ENCODE results near the gene HSPB2.
A peak's percentile ranks its signal among the peaks of the same experiment; 100 is the strongest.

The HSPB2 gene

GRCh38 chr11:111939836-111940604 is 27.5 kb downstream of the HSPB2 start:
- no peak for TF ChIP-seq MAX (IDR thresholded peaks at IDR 0.05; ENCODE audit: low read depth, low read length)
- no peak for DNase-seq (ENCODE audit: low read depth)
- H3K4me3 ChIP-seq (ENCODE audit: low read depth, low read length): no peak overlapping the region

- DNase-seq (ENCODE audit: low read depth): no peak
- no peak overlapping the region for H3K4me3 ChIP-seq (ENCODE audit: low read depth, low read length)
- TF ChIP-seq CTCF (IDR thresholded peaks at IDR 0.05; ENCODE audit: low read depth, low read length) (no peak), POLR2A (IDR thresholded peaks at IDR 0.05; ENCODE audit: extremely low read depth, insufficient read length) (no peak), MAX (IDR thresholded peaks at IDR 0.05; ENCODE audit: low read depth, low read length) (no peak), MYC (IDR thresholded peaks at IDR 0.05; ENCODE audit: low read depth, low read length) (no peak)
These were observed 29.4 kb downstream of the HSPB2 start for GRCh38 chr11:111941963-111942362.

- no peak for DNase-seq (ENCODE audit: low read depth)
- H3K4me3 ChIP-seq (ENCODE audit: low read depth, low read length): no peak overlapping the region
- TF ChIP-seq MYC (IDR thresholded peaks at IDR 0.05; ENCODE audit: low read depth, low read length) (no peak), POLR2A (IDR thresholded peaks at IDR 0.05; ENCODE audit: extremely low read depth, insufficient read length) (no peak)
These were observed 30.3 kb downstream of the HSPB2 start for GRCh38 chr11:111942829-111943228.

- TF ChIP-seq CTCF (IDR thresholded peaks at IDR 0.05; ENCODE audit: low read depth, low read length) (no peak), POLR2A (IDR thresholded peaks at IDR 0.05; ENCODE audit: extremely low read depth, insufficient read length) (no peak)
- no peak overlapping the region for H3K4me3 ChIP-seq (ENCODE audit: low read depth, low read length)
- DNase-seq (ENCODE audit: low read depth): peak; percentile 22
These were observed 31.6 kb downstream of the HSPB2 start for GRCh38 chr11:111944139-111944538.

GRCh38 chr11:111944651-111945051 is 32.1 kb downstream of the HSPB2 start:
- H3K4me3 ChIP-seq (ENCODE audit: low read depth, low read length): no peak overlapping the region
- TF ChIP-seq MAX (IDR thresholded peaks at IDR 0.05; ENCODE audit: low read depth, low read length) (no peak), POLR2A (IDR thresholded peaks at IDR 0.05; ENCODE audit: extremely low read depth, insufficient read length) (no peak), CTCF (IDR thresholded peaks at IDR 0.05; ENCODE audit: low read depth, low read length) (no peak), MYC (IDR thresholded peaks at IDR 0.05; ENCODE audit: low read depth, low read length) (no peak)
- DNase-seq (ENCODE audit: low read depth): no peak

GRCh38 chr11:111945198-111945597 is 32.7 kb downstream of the HSPB2 start:
- TF ChIP-seq MAX (IDR thresholded peaks at IDR 0.05; ENCODE audit: low read depth, low read length) (no peak), POLR2A (IDR thresholded peaks at IDR 0.05; ENCODE audit: extremely low read depth, insufficient read length) (no peak), MYC (IDR thresholded peaks at IDR 0.05; ENCODE audit: low read depth, low read length) (no peak), CTCF (IDR thresholded peaks at IDR 0.05; ENCODE audit: low read depth, low read length) (no peak)
- no peak for DNase-seq (ENCODE audit: low read depth)
- no peak overlapping the region for H3K4me3 ChIP-seq (ENCODE audit: low read depth, low read length)

- no peak for DNase-seq (ENCODE audit: low read depth)
- TF ChIP-seq CTCF (IDR thresholded peaks at IDR 0.05; ENCODE audit: low read depth, low read length): no peak
- TF ChIP-seq MAX (IDR thresholded peaks at IDR 0.05; ENCODE audit: low read depth, low read length): no peak
- TF ChIP-seq MYC (IDR thresholded peaks at IDR 0.05; ENCODE audit: low read depth, low read length): no peak
- no peak for TF ChIP-seq POLR2A (IDR thresholded peaks at IDR 0.05; ENCODE audit: extremely low read depth, insufficient read length)
- H3K4me3 ChIP-seq (ENCODE audit: low read depth, low read length): no peak overlapping the region
These were observed 34.0 kb downstream of the HSPB2 start for GRCh38 chr11:111946499-111946898.
